ENCODE measurements around the gene STAC. TPM values are rescaled to one million over a fixed set of nuclear protein-coding genes. Genes with fewer than 3 reads are reported as not detected.

Gene STAC
- 0.30 and 0.88 TPM in 2 replicates for total RNA-seq

GRCh38 chr3:36380221-36381031 is at the start of gene STAC:
TSS of gene STAC (plus strand) at chr3:36380504. CDS start at chr3:36380644, 140 bp downstream.

